Measurements from ENCODE around the gene TMEM218.
A peak's percentile ranks its signal among the peaks of the same experiment; 100 is the strongest.

The TMEM218 gene

GRCh38 chr11:125075900-125076317, 35.5 kb downstream of the TMEM218 start:
- H3K36me3 ChIP-seq (ENCODE audit: control insufficient read depth, insufficient read depth, low read length), result no peaks in the 10 kb centered on the region
- peak; percentile 16 for TF ChIP-seq CTCF (IDR thresholded peaks at IDR 0.05; ENCODE audit: insufficient read depth, low read length, poor library complexity, severe bottlenecking)
- no peaks in the 10 kb centered on the region for H3K27me3 ChIP-seq (replicated peaks; ENCODE audit: control insufficient read depth, insufficient read depth, low read length)
- no peak overlapping the region for H3K4me3 ChIP-seq (replicated peaks; ENCODE audit: low read depth, low read length)
- DNase-seq (ENCODE audit: extremely low read depth, insufficient read length), result no peak

- H3K27me3 ChIP-seq (replicated peaks; ENCODE audit: control insufficient read depth, insufficient read depth, low read length), result no peaks in the 10 kb centered on the region
- H3K36me3 ChIP-seq (ENCODE audit: control insufficient read depth, insufficient read depth, low read length), result no peaks in the 10 kb centered on the region
- no peak for TF ChIP-seq CTCF (IDR thresholded peaks at IDR 0.05; ENCODE audit: insufficient read depth, low read length, poor library complexity, severe bottlenecking)
- DNase-seq (ENCODE audit: extremely low read depth, insufficient read length), result no peak
- no peak overlapping the region for H3K4me3 ChIP-seq (replicated peaks; ENCODE audit: low read depth, low read length)
These were observed 36.2 kb downstream of the TMEM218 start for GRCh38 chr11:125075242-125075625.

GRCh38 chr11:125074511-125075241, 36.8 kb downstream of the TMEM218 start:
- H3K36me3 ChIP-seq (ENCODE audit: control insufficient read depth, insufficient read depth, low read length), result no peaks in the 10 kb centered on the region
- no peak for TF ChIP-seq CTCF (IDR thresholded peaks at IDR 0.05; ENCODE audit: insufficient read depth, low read length, poor library complexity, severe bottlenecking)

GRCh38 chr11:125073616-125074483, 37.6 kb downstream of the TMEM218 start:
- H3K4me3 ChIP-seq (replicated peaks; ENCODE audit: low read depth, low read length), result no peak overlapping the region
- no peak for TF ChIP-seq CTCF (IDR thresholded peaks at IDR 0.05; ENCODE audit: insufficient read depth, low read length, poor library complexity, severe bottlenecking)
- DNase-seq (ENCODE audit: extremely low read depth, insufficient read length), result no peak

More at GRCh38 chr11:125074511-125075241, 36.8 kb downstream of the TMEM218 start:
- no peak for DNase-seq (ENCODE audit: extremely low read depth, insufficient read length)
- no peak overlapping the region for H3K4me3 ChIP-seq (replicated peaks; ENCODE audit: low read depth, low read length)
- no peaks in the 10 kb centered on the region for H3K27me3 ChIP-seq (replicated peaks; ENCODE audit: control insufficient read depth, insufficient read depth, low read length)

GRCh38 chr11:125072961-125073590, 38.4 kb downstream of the TMEM218 start:
- H3K4me3 ChIP-seq (replicated peaks; ENCODE audit: low read depth, low read length), result no peak overlapping the region
- TF ChIP-seq CTCF (IDR thresholded peaks at IDR 0.05; ENCODE audit: insufficient read depth, low read length, poor library complexity, severe bottlenecking), result no peak
- H3K27me3 ChIP-seq (replicated peaks; ENCODE audit: control insufficient read depth, insufficient read depth, low read length), result no peaks in the 10 kb centered on the region

More at GRCh38 chr11:125073616-125074483, 37.6 kb downstream of the TMEM218 start:
- Histone ChIP-seq H3K27me3 (replicated peaks; ENCODE audit: control insufficient read depth, insufficient read depth, low read length) (no peaks in the 10 kb centered on the region), H3K36me3 (ENCODE audit: control insufficient read depth, insufficient read depth, low read length) (no peaks in the 10 kb centered on the region)

More at GRCh38 chr11:125072961-125073590, 38.4 kb downstream of the TMEM218 start:
- no peak for DNase-seq (ENCODE audit: extremely low read depth, insufficient read length)
- no peaks in the 10 kb centered on the region for H3K36me3 ChIP-seq (ENCODE audit: control insufficient read depth, insufficient read depth, low read length)

All from GM06990 (cell line).